Adrenal gland (tissue), 12 donors: ENCODE measurements around the gene ASTN2. TPM values are rescaled to one million over a fixed set of nuclear protein-coding genes. Genes with fewer than 3 reads are reported as not detected.

ENCODE experiments used
- DNase-seq, 7 donors: peaks; one replicate each; pipeline ENCODE4 v3.0.0-alpha.2; 2019 to 2020
- H3K27ac ChIP-seq, 5 donors: fragments of 200-600 bp; sonication (generic) in 4 of 5; 1 replicate in 3 of 5; 2 replicates in 2 of 5; pipeline versions ENCODE4 v1.5.1 to v1.8.0; 2016 to 2020; ENCODE audit warnings: mild to moderate bottlenecking in 1 of 5
- H3K27me3 ChIP-seq: fragments of 200-600 bp; 2 replicates; pipeline ENCODE4 v1.8.0; 2021
- H3K36me3 ChIP-seq, 2 donors: fragments of 200-600 bp; replicated peaks in 1 of 2; 1 replicate in 1 of 2; 2 replicates in 1 of 2; pipeline versions ENCODE4 v1.5.1 to v1.8.0; 2018 to 2022
- H3K4me1 ChIP-seq, 2 donors: fragments of 200-600 bp; replicated peaks in 1 of 2; 1 replicate in 1 of 2; 2 replicates in 1 of 2; pipeline versions ENCODE4 v1.5.1 to v1.8.0; 2018 to 2021
- H3K4me3 ChIP-seq, 4 donors: fragments of 200-600 bp; sonication (generic) in 3 of 4; one replicate each; pipeline ENCODE4 v1.5.1; 2016 to 2018
- H3K9me3 ChIP-seq, 3 donors: fragments of 200-600 bp; sonication (generic) in 1 of 3; replicated peaks in 1 of 3; 1 replicate in 2 of 3; 2 replicates in 1 of 3; pipeline versions ENCODE4 v1.5.1 to v1.8.0; 2016 to 2021
- CTCF ChIP-seq, 6 experiments: fragments of 450-650 bp in 4 of 6; fragments of 200-600 bp in 2 of 6; sonication (generic) in 1 of 6; IDR thresholded peaks; 1 replicate in 5 of 6; 2 replicates in 1 of 6; pipeline versions ENCODE4 v1.5.1 to v1.8.0; 2016 to 2021; ENCODE audit warnings: antibody characterized with exemption in 6 of 6, mild to moderate bottlenecking in 2 of 6, moderate library complexity in 1 of 6
- POLR2A ChIP-seq, 2 donors: fragments of 450-650 bp; IDR thresholded peaks; one replicate each; pipeline ENCODE4 v1.6.1; 2017; ENCODE audit warnings: antibody characterized with exemption in 2 of 2, mild to moderate bottlenecking in 2 of 2, moderate library complexity in 1 of 2
- WGBS, 4 donors: extraction: QIAGEN DNeasy Blood & Tissue Kit in 2 of 4; methylation state at CpG; one replicate each; pipeline versions ENCODE4 v1.1.5 to v1.1.7; 2013 to 2017; 5-methylcytosine and 5-hydroxymethylcytosine counted together
- intact Hi-C, 2 donors: fragments of 100-400 bp; cut with DNase I; formaldehyde crosslinking; loops; one replicate each; pipeline versions ENCODE4 v1.14.1 to v1.15.0; 2022 to 2023
- polyA plus RNA-seq, 3 donors: library from polyadenylated mRNA; stranded (reverse); fragments of 200-250 nt in 2 of 3; fragments of 350-450 nt in 1 of 3; fragmentation: Illumina TruSeq in 1 of 3; extraction: RNeasy Lipid Tissue Mini Kit (QIAGEN cat#74804) in 1 of 3; gene quantifications; one replicate each; pipeline ENCODE4 v1.2.3, GENCODE V29; 2013 to 2014
- total RNA-seq, 9 donors: library from RNA; depleted of rRNA in 4 of 9; stranded (reverse); fragments of >200 nt in 4 of 9; fragments of 120-200 nt in 1 of 9; fragmentation: NEBNext Ultra II Directional in 1 of 9; extraction: Animal tissue kit (Norgen Biotek cat#: 25700) in 1 of 9; gene quantifications; one replicate each; pipeline versions ENCODE4 v1.1.0 to v1.2.4, GENCODE V29; 2013 to 2023
- donor health status: healthy with polysubstance abuse.
- donor health status: Bipolar disorder and iron deficiency.
- donor health status: DM: yes; HTN: yes; CAD: no.
- donor health status: DM: no; HTN: no; CAD: no.
- donor health status: DM: no; HTN: no; CAD: no.
- donor health status: DM: yes; HTN: yes; CAD: no.

The ASTN2 gene
- total and polyA plus RNA-seq, 12 donors: 2.5 to 15.6 (median 6.8) TPM

- Histone ChIP-seq H3K27me3 (no peaks in the 10 kb centered on the region), H3K4me1 (no peaks in the 10 kb centered on the region), H3K9me3 (no peaks in the 10 kb centered on the region), H3K4me3 (no peak overlapping the region), H3K36me3 (no peaks in the 10 kb centered on the region), H3K27ac (no peak overlapping the region)
- no peak for DNase-seq
- intact Hi-C loops: no loop called here
- 83 to 94% (median 90%) methylated on average over 4 of the region's 4 CpGs for WGBS, 4 donors
- TF ChIP-seq POLR2A (IDR thresholded peaks at IDR 0.05): no peak
- TF ChIP-seq CTCF (IDR thresholded peaks at IDR 0.05): no peak
These were observed 791.1 kb downstream of the ASTN2 start for GRCh38 chr9:116623715-116624114.

DNA sequence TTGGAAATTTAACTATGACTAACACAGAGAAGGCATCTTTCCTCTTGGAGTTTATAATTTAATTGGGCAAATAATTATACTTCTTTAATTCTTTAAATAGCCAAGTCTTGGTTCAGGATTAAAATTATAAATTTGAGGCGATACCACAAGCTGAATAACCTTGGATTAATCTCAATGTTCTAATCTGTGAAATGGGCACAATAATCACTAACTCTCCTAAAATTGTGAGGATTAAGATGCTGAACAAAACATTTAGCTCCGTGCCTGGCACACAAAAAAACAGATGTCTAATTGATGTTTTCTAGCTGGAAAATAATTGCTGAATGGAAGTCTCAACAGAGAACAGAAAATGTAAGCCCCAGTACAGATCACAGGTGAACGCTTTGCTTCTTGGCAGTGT, 797.5 kb downstream of the ASTN2 start:
- Histone ChIP-seq H3K4me3 (no peak overlapping the region), H3K27ac (no peak overlapping the region), H3K27me3 (no peaks in the 10 kb centered on the region), H3K4me1 (no peaks in the 10 kb centered on the region), H3K36me3 (no peaks in the 10 kb centered on the region), H3K9me3 (no peaks in the 10 kb centered on the region)
- DNase-seq: no peak
- intact Hi-C loops: no loop called here
- 92 to 96% (median 93%) methylated on average over 3 of the region's 3 CpGs for WGBS, 4 donors
- TF ChIP-seq CTCF (IDR thresholded peaks at IDR 0.05) (no peak), POLR2A (IDR thresholded peaks at IDR 0.05) (no peak)

DNA sequence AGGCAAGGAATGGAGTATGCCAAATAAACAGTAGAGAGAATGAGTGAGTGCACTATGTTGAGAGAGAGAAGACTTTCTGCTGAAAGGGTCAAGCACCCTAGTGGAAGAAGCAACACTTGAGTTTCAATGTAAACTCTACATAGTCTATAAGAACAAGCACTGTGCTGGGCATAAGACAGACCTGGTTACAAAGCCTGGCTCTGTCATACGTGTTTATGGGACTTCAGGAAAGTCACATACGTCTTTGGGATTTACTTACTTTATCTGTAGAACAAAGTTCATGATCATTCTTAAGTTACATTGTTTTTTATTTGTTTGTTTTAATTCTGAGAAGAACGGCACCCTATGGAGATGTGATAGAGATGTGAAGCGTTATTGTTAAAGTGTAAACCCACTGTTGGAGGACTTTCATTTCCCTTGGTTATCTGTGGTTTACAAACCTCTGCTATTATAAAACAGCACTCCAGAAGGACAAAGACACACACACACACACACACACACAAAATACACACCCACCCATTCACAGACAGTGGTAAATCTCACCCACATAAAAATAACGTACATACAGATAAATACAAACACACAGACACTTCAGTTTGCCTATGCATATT, 798.4 kb downstream of the ASTN2 start:
- DNase-seq: no peak
- 85 to 94% (median 93%) methylated on average over 5 of the region's 5 CpGs for WGBS, 4 donors
- Histone ChIP-seq H3K27me3 (no peaks in the 10 kb centered on the region), H3K4me1 (no peaks in the 10 kb centered on the region), H3K36me3 (no peaks in the 10 kb centered on the region), H3K9me3 (no peaks in the 10 kb centered on the region), H3K27ac (no peak overlapping the region), H3K4me3 (no peak overlapping the region)
- TF ChIP-seq CTCF (IDR thresholded peaks at IDR 0.05): no peak
- TF ChIP-seq POLR2A (IDR thresholded peaks at IDR 0.05): no peak
- intact Hi-C loops: no loop called here

DNA sequence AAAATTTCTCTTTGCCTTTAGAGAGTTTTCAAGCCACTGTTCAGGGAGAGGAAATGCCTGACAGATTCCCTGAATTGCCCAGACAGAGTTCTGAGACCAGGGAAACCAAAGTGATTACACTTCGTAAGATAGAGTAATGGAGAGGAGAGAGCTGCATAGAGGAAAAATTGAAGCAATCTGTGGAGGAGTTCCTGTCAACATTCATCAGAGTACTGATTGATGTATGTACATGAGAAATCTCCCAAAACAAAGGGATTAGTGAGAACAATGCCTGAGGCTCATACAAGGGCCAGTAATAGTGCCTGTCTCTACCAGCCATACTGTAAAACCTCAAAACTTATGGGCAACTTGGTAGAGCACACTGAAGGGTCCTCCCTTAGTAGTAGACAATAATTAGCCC, 806.8 kb downstream of the ASTN2 start:
- Histone ChIP-seq H3K27ac (no peak overlapping the region), H3K4me3 (no peak overlapping the region)

More for the DNA sequence above, 806.8 kb downstream of the ASTN2 start:
- no peaks in the 10 kb centered on the region for H3K4me1 ChIP-seq
- no peaks in the 10 kb centered on the region for H3K27me3 ChIP-seq
- DNase-seq: no peak
- H3K36me3 ChIP-seq: no peaks in the 10 kb centered on the region
- WGBS, 4 donors: 89 to 100% (median 92%) methylated on average over 1 of the region's 1 CpG
- TF ChIP-seq POLR2A (IDR thresholded peaks at IDR 0.05) (no peak), CTCF (IDR thresholded peaks at IDR 0.05) (no peak)
- intact Hi-C loops: no loop called here
- H3K9me3 ChIP-seq: no peaks in the 10 kb centered on the region
